H1 (cell line): ENCODE measurements around the gene NSF. TPM values are rescaled to one million over a fixed set of nuclear protein-coding genes. Genes with fewer than 3 reads are reported as not detected.

Experiments
- CTCF ChIA-PET: fragments of 300-600 bp; sonication (Branson Sonifier 250); formaldehyde crosslinking; loops from one replicate; lab custom pipeline; 2021; ENCODE audit not compliant: partially characterized antibody; lab: Charles Lee
- POLR2A ChIA-PET: fragments of 300-600 bp; sonication (Branson Sonifier 250); formaldehyde crosslinking; loops from one replicate; lab custom pipeline; 2021; ENCODE audit warnings: inconsistent platforms; ENCODE audit not compliant: partially characterized antibody; lab: Charles Lee
- DNase-seq, 2 experiments: peaks; one replicate each; pipeline versions ENCODE4 v3.0.0 to v3.0.0-alpha.2; 2010 to 2022; ENCODE audit warnings: low spot score in 2 of 2, low read depth in 1 of 2, mixed read lengths in 1 of 2
- FAIRE-seq: peaks from 2 replicates; lab custom pipeline; 2011; peaks lifted over from hg19 to GRCh38; lab: Jason Lieb, UNC
- H2AFZ ChIP-seq: 2 replicates; pipeline ENCODE4 v1.8.1; 2012; ENCODE audit warnings: low read length, inconsistent platforms
- H2AK5ac ChIP-seq: 2 replicates; pipeline ENCODE4 v1.6.1; 2013; ENCODE audit warnings: low read depth, low read length
- H2BK120ac ChIP-seq: replicated peaks from 2 replicates; pipeline ENCODE3; 2013; ENCODE audit warnings: low read depth, low read length, inconsistent platforms
- H2BK12ac ChIP-seq: 2 replicates; pipeline ENCODE4 v1.6.1; 2013; ENCODE audit warnings: low read depth, low read length
- H2BK15ac ChIP-seq: 2 replicates; pipeline ENCODE4 v1.6.1; 2013; ENCODE audit warnings: low read length
- H2BK20ac ChIP-seq: 2 replicates; pipeline ENCODE4 v1.6.1; 2013; ENCODE audit warnings: low read length
- H2BK5ac ChIP-seq: 2 replicates; pipeline ENCODE4 v1.6.1; 2013; ENCODE audit warnings: low read depth, low read length
- H3K14ac ChIP-seq: 2 replicates; pipeline ENCODE4 v1.6.1; 2013; ENCODE audit warnings: inconsistent platforms; ENCODE audit not compliant: insufficient read length
- H3K18ac ChIP-seq: 2 replicates; pipeline ENCODE4 v1.6.1; 2013; ENCODE audit warnings: low read length; ENCODE audit errors: extremely low read depth
- H3K23ac ChIP-seq: 2 replicates; pipeline ENCODE4 v1.6.1; 2013; ENCODE audit warnings: inconsistent platforms; ENCODE audit not compliant: insufficient read length
- H3K23me2 ChIP-seq: 2 replicates; pipeline ENCODE4 v1.6.1; 2013; ENCODE audit warnings: low read depth, low read length
- H3K27ac ChIP-seq: 2 replicates; pipeline ENCODE4 v1.6.1; 2011; ENCODE audit warnings: low read depth, low read length, inconsistent platforms
- H3K27me3 ChIP-seq, 4 experiments: replicated peaks in 1 of 4; 1 replicate in 1 of 4; 2 replicates in 3 of 4; pipeline versions ENCODE4 v1.6.1 to v1.8.1; 2011 to 2013; ENCODE audit warnings: low read length in 3 of 4, mild to moderate bottlenecking in 3 of 4, inconsistent platforms in 2 of 4, mixed read lengths in 2 of 4, moderate library complexity in 1 of 4; ENCODE audit not compliant: control insufficient read depth in 3 of 4, insufficient read depth in 3 of 4; ENCODE audit errors: extremely low read depth in 1 of 4
- H3K36me3 ChIP-seq, 4 experiments: 2 replicates each; pipeline versions ENCODE4 v1.6.1 to v1.8.1; 2011 to 2013; ENCODE audit warnings: mild to moderate bottlenecking in 4 of 4, low read length in 3 of 4, moderate library complexity in 2 of 4, control low read depth in 1 of 4, inconsistent platforms in 1 of 4; ENCODE audit not compliant: insufficient read depth in 4 of 4, control insufficient read depth in 2 of 4
- H3K4ac ChIP-seq: replicated peaks from 2 replicates; pipeline ENCODE3; 2013; ENCODE audit warnings: low read length, low read depth, mixed read lengths, inconsistent platforms; ENCODE audit not compliant: insufficient read length
- H3K4me1 ChIP-seq, 4 experiments: replicated peaks in 1 of 4; 1 replicate in 1 of 4; 2 replicates in 3 of 4; pipeline versions ENCODE4 v1.6.1 to v1.8.1; 2011 to 2013; ENCODE audit warnings: low read length in 3 of 4, inconsistent platforms in 2 of 4, mixed read lengths in 1 of 4; ENCODE audit not compliant: insufficient read depth in 4 of 4, control insufficient read depth in 3 of 4
- H3K4me2 ChIP-seq, 2 experiments: 2 replicates each; pipeline versions ENCODE4 v1.6.1 to v1.8.1; 2011 to 2013; ENCODE audit warnings: low read depth in 2 of 2, low read length in 2 of 2, control low read depth in 1 of 2, inconsistent platforms in 1 of 2, mild to moderate bottlenecking in 1 of 2; ENCODE audit not compliant: insufficient read depth in 1 of 2
- H3K4me3 ChIP-seq, 4 experiments: fragments of 200-600, 300-600 bp in 1 of 4; sonication (generic), shearing (Covaris generic), sonication (Bioruptor Twin) in 1 of 4; 2 replicates each; pipeline versions ENCODE4 v1.5.1 to v1.8.1; 2011 to 2016; ENCODE audit warnings: low read length in 4 of 4, low read depth in 3 of 4, control low read depth in 2 of 4, inconsistent platforms in 2 of 4, mild to moderate bottlenecking in 2 of 4, mixed read lengths in 1 of 4, moderate library complexity in 1 of 4; ENCODE audit not compliant: insufficient read depth in 2 of 4; ENCODE audit errors: extremely low read depth in 1 of 4
- H3K56ac ChIP-seq: replicated peaks from 2 replicates; pipeline ENCODE3; 2013; ENCODE audit warnings: low read depth, mild to moderate bottlenecking, mixed read lengths, low read length, inconsistent platforms; ENCODE audit not compliant: insufficient read length
- H3K79me1 ChIP-seq: 2 replicates; pipeline ENCODE4 v1.6.1; 2013; ENCODE audit warnings: low read depth, low read length, control low read depth
- H3K79me2 ChIP-seq, 2 experiments: 2 replicates each; pipeline versions ENCODE4 v1.6.1 to v1.8.1; 2012 to 2013; ENCODE audit warnings: low read length in 2 of 2, mild to moderate bottlenecking in 2 of 2, inconsistent platforms in 1 of 2; ENCODE audit not compliant: insufficient read depth in 2 of 2, control insufficient read depth in 1 of 2
- H3K9ac ChIP-seq, 4 experiments: replicated peaks in 1 of 4; 1 replicate in 1 of 4; 2 replicates in 3 of 4; pipeline versions ENCODE4 v1.6.1 to v1.8.1; 2011 to 2013; ENCODE audit warnings: low read depth in 3 of 4, low read length in 3 of 4, control low read depth in 2 of 4, mild to moderate bottlenecking in 2 of 4, moderate library complexity in 2 of 4, inconsistent platforms in 1 of 4; ENCODE audit errors: extremely low read depth in 1 of 4
- H3K9me3 ChIP-seq, 2 experiments: 2 replicates each; pipeline versions ENCODE4 v1.6.1 to v1.8.1; 2012 to 2013; ENCODE audit warnings: mild to moderate bottlenecking in 2 of 2, moderate library complexity in 2 of 2, control low read depth in 1 of 2, inconsistent platforms in 1 of 2, low read depth in 1 of 2, low read length in 1 of 2, mixed read lengths in 1 of 2; ENCODE audit not compliant: insufficient read depth in 2 of 2
- H4K20me1 ChIP-seq, 2 experiments: replicated peaks in 1 of 2; 2 replicates each; pipeline versions ENCODE3 to v1.8.1; 2011 to 2013; ENCODE audit warnings: inconsistent platforms in 2 of 2, low read length in 2 of 2, mild to moderate bottlenecking in 1 of 2; ENCODE audit not compliant: insufficient read depth in 2 of 2, control insufficient read depth in 1 of 2
- H4K5ac ChIP-seq: 2 replicates; pipeline ENCODE4 v1.6.1; 2013; ENCODE audit warnings: low read length, low read depth, mixed read lengths, inconsistent platforms; ENCODE audit not compliant: insufficient read length
- H4K8ac ChIP-seq: 2 replicates; pipeline ENCODE4 v1.8.0; 2013; ENCODE audit warnings: mild to moderate bottlenecking, moderate library complexity, low read length, inconsistent platforms; ENCODE audit not compliant: insufficient read depth; ENCODE audit errors: extremely low read depth
- H4K91ac ChIP-seq: replicated peaks from 2 replicates; pipeline ENCODE3; 2013; ENCODE audit warnings: low read length, mixed read lengths, inconsistent platforms; ENCODE audit not compliant: insufficient read length
- ASH2L ChIP-seq: fragments of 200-600, 300-600 bp; sonication (generic); IDR thresholded peaks from one replicate; pipeline ENCODE4 v1.7.1; 2017; ENCODE audit warnings: low read length
- ATF2 ChIP-seq: IDR thresholded peaks from 2 replicates; pipeline ENCODE4 v1.6.1; 2012; ENCODE audit warnings: low read length, inconsistent platforms
- BACH1 ChIP-seq: IDR thresholded peaks from 2 replicates; pipeline ENCODE4 v1.6.1; 2012; ENCODE audit warnings: low read length, improper control_type of control experiment
- CHD1 ChIP-seq: IDR thresholded peaks from 2 replicates; pipeline ENCODE4 v1.6.1; 2012; ENCODE audit warnings: low read depth, low read length, improper control_type of control experiment
- E2F6 ChIP-seq: IDR thresholded peaks from 2 replicates; pipeline ENCODE4 v1.6.1; 2012; ENCODE audit warnings: inconsistent platforms
- GTF2F1 ChIP-seq: IDR thresholded peaks from 2 replicates; pipeline ENCODE4 v1.6.1; 2012; ENCODE audit warnings: low read depth, low read length, improper control_type of control experiment, borderline replicate concordance
- polyA plus RNA-seq, 7 experiments: library from polyadenylated mRNA; depleted of rRNA in 3 of 7; stranded (reverse) in 5 of 7; unstranded in 2 of 7; fragments of >200 nt in 5 of 7; fragments of 200-250 nt in 2 of 7; gene quantifications; 1 replicate in 5 of 7; 2 replicates in 1 of 7; 4 replicates in 1 of 7; pipeline versions ENCODE4 v1.2.1 to v1.2.3, GENCODE V29; 2011 to 2013; ENCODE audit warnings: missing spikeins in 2 of 7, mixed read lengths in 2 of 7
- total RNA-seq: library from RNA; stranded (reverse); fragmentation: NEBNext Ultra II Directional; extraction: Animal tissue kit (Norgen Biotek cat#: 25700); gene quantifications from 2 replicates; pipeline ENCODE4 v1.2.1, GENCODE V29; 2021

Gene NSF
- total and polyA plus RNA-seq, 2 of the 8 experiments (the other 6 are each of a cell fraction or from before 2014, with no cell fraction given): 13.0 to 27.7 TPM

- POLR2A ChIA-PET: no interaction called here
- H3K36me3 ChIP-seq: no peaks in the 10 kb centered on the region
- no peak overlapping the region for H3K4me2 ChIP-seq
- TF ChIP-seq CHD1 (no peak), GTF2F1 (no peak), E2F6 (no peak), ASH2L (no peak), BACH1 (no peak), ATF2 (no peak)
Measured at GRCh38 chr17:46739982-46740381, 149.5 kb downstream of the NSF start.

More at GRCh38 chr17:46739982-46740381, 149.5 kb downstream of the NSF start:
- Histone ChIP-seq H3K9ac (no peak overlapping the region), H3K18ac (no peak overlapping the region), H2BK15ac (no peak overlapping the region), H3K4me1 (peaks cover 0 to 3% (median 0%) of the 10 kb centered on the region in 4 experiments; a peak in 1 of 7 replicates), H2BK120ac (no peak overlapping the region), H3K79me1 (no peaks in the 10 kb centered on the region), H2AK5ac (no peak overlapping the region), H3K27me3 (peaks cover 0 to 4% (median 0%) of the 10 kb centered on the region in 4 experiments; a peak in 1 of 7 replicates), H3K27ac (no peak overlapping the region), H3K14ac (no peak overlapping the region), H3K9me3 (no peaks in the 10 kb centered on the region), H3K79me2 (no peaks in the 10 kb centered on the region), H4K91ac (no peak overlapping the region), H3K23ac (no peak overlapping the region), H2BK5ac (no peak overlapping the region), H2BK12ac (no peak overlapping the region), H3K23me2 (no peaks in the 10 kb centered on the region), H3K56ac (no peak overlapping the region), H4K20me1 (no peaks in the 10 kb centered on the region), H4K8ac (no peak overlapping the region), H4K5ac (no peak overlapping the region), H2BK20ac (no peak overlapping the region), H3K4ac (no peak overlapping the region), H3K4me3 (no peak overlapping the region), H2AFZ (no peak overlapping the region)
- DNase-seq (no peak), FAIRE-seq (no peak)
- CTCF ChIA-PET: interaction anchor here (0.6 kb wide), 1 partner anchor 88 kb away, joined by 3 read pairs; no protein-coding TSS in a partner anchor
